Vagina (tissue), 2 donors: ENCODE results near the gene PRLHR. TPM values are rescaled to one million over a fixed set of nuclear protein-coding genes. Genes with fewer than 3 reads are reported as not detected.

Experiments used
- DNase-seq, 2 donors: peaks; one replicate each; pipeline ENCODE4 v3.0.0-alpha.2; 2017; ENCODE audit errors: extremely low spot score in 2 of 2
- H3K27ac ChIP-seq: fragments of 200-600 bp; sonication (generic); one replicate; pipeline ENCODE4 v1.5.1; 2019
- H3K27me3 ChIP-seq: fragments of 200-600 bp; sonication (generic); one replicate; pipeline ENCODE4 v1.5.1; 2019
- H3K36me3 ChIP-seq, 2 donors: fragments of 200-600 bp; sonication (generic); one replicate each; pipeline ENCODE4 v1.5.1; 2017 to 2019
- H3K4me1 ChIP-seq: fragments of 200-600 bp; sonication (generic); one replicate; pipeline ENCODE4 v1.5.1; 2019
- H3K4me3 ChIP-seq, 2 donors: fragments of 200-600 bp; sonication (generic); 1 replicate in 1 of 2; 2 replicates in 1 of 2; pipeline ENCODE4 v1.5.1; 2016 to 2019
- H3K9me3 ChIP-seq: fragments of 200-600 bp; sonication (generic); one replicate; pipeline ENCODE4 v1.5.1; 2019
- POLR2A ChIP-seq, 2 donors: fragments of 450-650 bp; IDR thresholded peaks; one replicate each; pipeline ENCODE4 v1.6.1; 2017; ENCODE audit warnings: antibody characterized with exemption in 2 of 2, mild to moderate bottlenecking in 2 of 2, moderate library complexity in 2 of 2
- POLR2AphosphoS5 ChIP-seq, 2 donors: sonication (generic); formaldehyde crosslinking; IDR thresholded peaks; one replicate each; pipeline ENCODE4 v1.9.0; 2017; ENCODE audit warnings: antibody characterized with exemption in 2 of 2, mild to moderate bottlenecking in 2 of 2, low read depth in 1 of 2; ENCODE audit not compliant: insufficient read depth in 1 of 2
- intact Hi-C: fragments of 100-400 bp; cut with DNase I; formaldehyde crosslinking; loops from one replicate; pipeline ENCODE4 v1.15.1; 2023
- total RNA-seq: library from RNA; depleted of rRNA; stranded (reverse); fragments of >200 nt; gene quantifications from one replicate; pipeline ENCODE4 v1.2.3, GENCODE V29; 2016
- TF ChIP-seq, protein P1 (sequence below), 3 experiments: fragments of 450-650 bp in 2 of 3; fragments of 200-600 bp in 1 of 3; sonication (generic) in 1 of 3; IDR thresholded peaks; one replicate each; pipeline ENCODE4 v1.5.1; 2017 to 2019; ENCODE audit warnings: antibody characterized with exemption in 3 of 3, mild to moderate bottlenecking in 2 of 3, moderate library complexity in 2 of 3

The PRLHR gene
- total RNA-seq, 1 donor from 2014 or later, result 23.1 TPM

DNA sequence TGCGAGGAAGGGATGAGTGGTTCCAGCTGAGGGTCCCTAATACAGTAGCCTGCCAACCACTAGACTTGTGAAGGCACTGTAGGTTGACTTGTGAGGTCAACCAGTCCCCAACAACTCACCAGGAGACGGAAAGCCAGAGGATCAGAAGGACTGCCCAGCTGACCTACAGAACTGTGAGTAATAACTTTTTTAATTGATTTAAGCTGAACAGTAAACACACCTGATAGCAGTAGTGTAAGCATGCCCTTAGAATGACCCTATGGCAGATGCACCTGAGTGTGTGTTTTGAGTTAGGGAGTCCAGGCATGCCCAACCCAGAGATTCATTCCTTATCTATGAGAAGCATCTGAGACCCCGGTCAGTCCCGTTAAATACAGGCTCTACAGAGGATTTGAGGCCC is 14.1 kb downstream of the PRLHR start:
- no peak overlapping the region for H3K27ac ChIP-seq
- H3K4me1 ChIP-seq, result no peaks in the 10 kb centered on the region
- no peak for TF ChIP-seq POLR2AphosphoS5 (IDR thresholded peaks at IDR 0.05; ENCODE audit: insufficient read depth in 1 of 2, low read depth in 1 of 2)
- TF ChIP-seq, protein P1, sequence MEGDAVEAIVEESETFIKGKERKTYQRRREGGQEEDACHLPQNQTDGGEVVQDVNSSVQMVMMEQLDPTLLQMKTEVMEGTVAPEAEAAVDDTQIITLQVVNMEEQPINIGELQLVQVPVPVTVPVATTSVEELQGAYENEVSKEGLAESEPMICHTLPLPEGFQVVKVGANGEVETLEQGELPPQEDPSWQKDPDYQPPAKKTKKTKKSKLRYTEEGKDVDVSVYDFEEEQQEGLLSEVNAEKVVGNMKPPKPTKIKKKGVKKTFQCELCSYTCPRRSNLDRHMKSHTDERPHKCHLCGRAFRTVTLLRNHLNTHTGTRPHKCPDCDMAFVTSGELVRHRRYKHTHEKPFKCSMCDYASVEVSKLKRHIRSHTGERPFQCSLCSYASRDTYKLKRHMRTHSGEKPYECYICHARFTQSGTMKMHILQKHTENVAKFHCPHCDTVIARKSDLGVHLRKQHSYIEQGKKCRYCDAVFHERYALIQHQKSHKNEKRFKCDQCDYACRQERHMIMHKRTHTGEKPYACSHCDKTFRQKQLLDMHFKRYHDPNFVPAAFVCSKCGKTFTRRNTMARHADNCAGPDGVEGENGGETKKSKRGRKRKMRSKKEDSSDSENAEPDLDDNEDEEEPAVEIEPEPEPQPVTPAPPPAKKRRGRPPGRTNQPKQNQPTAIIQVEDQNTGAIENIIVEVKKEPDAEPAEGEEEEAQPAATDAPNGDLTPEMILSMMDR (IDR thresholded peaks at IDR 0.05), result no peak
- TF ChIP-seq POLR2A (IDR thresholded peaks at IDR 0.05), result no peak
- no peaks in the 10 kb centered on the region for H3K9me3 ChIP-seq
- peak; percentile 43 to 54 for DNase-seq
- H3K4me3 ChIP-seq, result no peak overlapping the region
- intact Hi-C loops, result no loop called here
- H3K27me3 ChIP-seq, result no peaks in the 10 kb centered on the region
- H3K36me3 ChIP-seq, result no peaks in the 10 kb centered on the region

DNA sequence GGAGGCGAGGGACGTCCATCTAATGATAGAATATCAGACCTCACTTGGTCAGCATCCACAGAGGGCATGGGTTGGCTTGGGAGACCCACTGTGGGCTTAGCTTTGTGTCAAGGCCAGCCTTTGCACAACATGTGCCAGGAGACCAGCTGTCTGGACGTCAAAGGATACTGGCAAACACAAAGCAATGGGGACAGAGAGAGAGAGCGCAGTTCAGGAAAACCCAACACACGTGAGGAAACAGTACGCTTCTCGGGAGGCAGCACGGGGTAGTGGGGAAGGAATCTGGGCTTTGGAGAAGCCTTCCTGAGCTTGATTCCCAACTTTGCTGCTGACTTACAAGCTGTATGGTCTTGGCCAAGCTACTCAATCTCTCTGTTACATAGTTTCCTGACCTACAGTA is 14.7 kb downstream of the PRLHR start:
- H3K36me3 ChIP-seq, result no peaks in the 10 kb centered on the region
- intact Hi-C loops, result no loop called here
- TF ChIP-seq POLR2AphosphoS5 (IDR thresholded peaks at IDR 0.05; ENCODE audit: insufficient read depth in 1 of 2, low read depth in 1 of 2) (no peak), POLR2A (IDR thresholded peaks at IDR 0.05) (no peak)
- TF ChIP-seq, protein P1 (IDR thresholded peaks at IDR 0.05), result no peak
- peak in 1 of 2 donors; percentile 65 for DNase-seq
- no peaks in the 10 kb centered on the region for H3K9me3 ChIP-seq
- no peaks in the 10 kb centered on the region for H3K27me3 ChIP-seq
- H3K4me1 ChIP-seq, result no peaks in the 10 kb centered on the region
- no peak overlapping the region for H3K4me3 ChIP-seq
- no peak overlapping the region for H3K27ac ChIP-seq

DNA sequence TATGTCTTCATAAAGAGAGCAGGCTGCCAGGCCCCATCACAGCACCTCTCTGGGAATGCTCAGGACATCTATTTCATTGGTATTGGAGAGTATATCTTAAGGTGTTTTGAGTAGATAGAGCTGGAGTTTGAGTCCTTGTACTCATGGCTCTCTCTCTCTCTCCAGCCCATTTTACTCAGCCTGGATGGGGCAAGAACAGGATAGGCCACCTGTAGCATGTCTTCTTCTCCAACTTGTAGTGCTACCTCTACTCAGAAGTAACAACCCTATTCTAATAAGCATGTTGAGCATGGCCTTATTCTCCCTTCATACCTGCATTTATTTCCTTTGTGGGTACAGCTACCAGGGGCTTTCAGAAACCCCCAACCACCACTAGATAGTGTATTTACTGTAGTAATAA is 21.9 kb downstream of the PRLHR start:
- no peak for DNase-seq
- intact Hi-C loops, result no loop called here

DNA sequence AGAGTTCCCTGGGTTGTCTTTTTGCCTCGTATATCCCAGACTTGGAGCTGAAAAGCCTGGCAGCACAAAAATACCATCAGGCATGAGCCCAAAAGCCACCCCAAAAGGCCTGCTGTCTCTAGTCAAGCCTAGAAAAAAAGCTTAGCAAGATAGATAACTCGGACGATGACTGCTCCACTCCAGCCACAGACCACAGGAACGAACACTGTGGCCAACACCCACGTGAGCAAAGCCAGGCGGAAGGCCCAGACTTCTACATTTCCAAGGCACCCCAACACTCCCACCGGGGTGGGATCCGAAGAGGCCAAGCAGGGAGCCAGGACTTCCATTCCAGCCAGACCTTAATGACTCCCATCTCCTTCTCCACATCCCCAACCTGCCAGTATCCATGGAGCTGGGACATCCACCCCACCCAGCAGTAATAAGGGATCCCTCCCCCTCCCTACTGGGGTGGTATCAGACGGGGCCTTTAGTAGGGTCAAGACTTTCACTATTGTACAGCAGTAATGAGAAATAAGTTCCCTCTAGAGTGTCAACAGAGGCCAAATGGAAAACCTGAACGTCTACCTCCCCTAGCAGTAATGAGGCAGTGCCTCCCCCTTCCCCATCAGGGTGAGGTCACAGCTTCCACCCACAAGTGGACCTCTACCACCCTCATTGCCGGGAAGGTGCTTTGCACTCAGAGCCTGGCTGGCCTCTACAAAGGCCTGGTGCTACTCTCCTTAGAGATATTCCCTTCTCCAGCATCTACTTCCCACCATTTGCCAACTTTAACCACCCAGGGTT is 23.0 kb downstream of the PRLHR start:
- peak in 1 of 2 donors; percentile 84 for DNase-seq
- Histone ChIP-seq H3K27me3 (no peaks in the 10 kb centered on the region), H3K9me3 (no peaks in the 10 kb centered on the region), H3K36me3 (no peaks in the 10 kb centered on the region), H3K4me1 (peaks cover 27% of the 10 kb centered on the region), H3K4me3 (no peak overlapping the region), H3K27ac (peak overlapping the region; percentile 4)
- intact Hi-C loops, result no loop called here
- TF ChIP-seq POLR2AphosphoS5 (IDR thresholded peaks at IDR 0.05; ENCODE audit: insufficient read depth in 1 of 2, low read depth in 1 of 2) (no peak), POLR2A (IDR thresholded peaks at IDR 0.05) (no peak)
- TF ChIP-seq, protein P1 (IDR thresholded peaks at IDR 0.05), result no peak

More for the DNA sequence above, 21.9 kb downstream of the PRLHR start:
- no peaks in the 10 kb centered on the region for H3K9me3 ChIP-seq
- no peak for TF ChIP-seq POLR2A (IDR thresholded peaks at IDR 0.05)
- H3K36me3 ChIP-seq, result no peaks in the 10 kb centered on the region
- no peak overlapping the region for H3K27ac ChIP-seq
- H3K4me3 ChIP-seq, result no peak overlapping the region
- peaks cover 27% of the 10 kb centered on the region for H3K4me1 ChIP-seq
- no peaks in the 10 kb centered on the region for H3K27me3 ChIP-seq

DNA sequence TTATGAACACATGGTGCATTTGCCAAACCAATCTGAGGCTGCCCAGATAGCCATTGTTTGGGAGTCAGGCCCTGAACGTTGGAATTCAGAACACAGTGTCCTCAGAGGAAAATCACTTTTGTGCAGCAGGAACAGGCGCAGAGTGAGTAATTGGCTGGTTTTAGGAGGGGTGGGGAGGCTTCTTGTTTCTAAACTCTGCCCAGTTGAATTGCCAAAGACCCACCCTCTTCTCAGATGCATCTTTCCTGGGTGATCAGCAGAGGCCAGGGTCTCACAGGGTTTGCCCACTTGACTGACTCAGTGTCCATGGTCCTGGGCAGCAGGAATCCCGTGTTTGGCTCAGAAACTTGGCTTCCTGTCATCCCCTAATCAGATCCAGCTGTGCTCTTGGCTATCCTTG is 24.3 kb downstream of the PRLHR start:
- TF ChIP-seq, protein P1 (IDR thresholded peaks at IDR 0.05), result no peak
- TF ChIP-seq POLR2AphosphoS5 (IDR thresholded peaks at IDR 0.05; ENCODE audit: insufficient read depth in 1 of 2, low read depth in 1 of 2) (peak; percentile 20 to 54), POLR2A (IDR thresholded peaks at IDR 0.05) (no peak)
- peak overlapping the region; percentile 55 for H3K27ac ChIP-seq
- H3K4me1 ChIP-seq, result peaks cover 27% of the 10 kb centered on the region
- no peak overlapping the region for H3K4me3 ChIP-seq
- H3K27me3 ChIP-seq, result no peaks in the 10 kb centered on the region
- H3K36me3 ChIP-seq, result no peaks in the 10 kb centered on the region
- intact Hi-C loops, result no loop called here
- H3K9me3 ChIP-seq, result no peaks in the 10 kb centered on the region
- peak in 1 of 2 donors; percentile 64 for DNase-seq
